HEK293 (cell line): ENCODE measurements around the gene NINJ1.
A peak's percentile ranks its signal among the peaks of the same experiment; 100 is the strongest.

ENCODE experiments used
- HIC1 ChIP-seq: fragments of 450-650 bp; formaldehyde crosslinking; IDR thresholded peaks from 2 replicates; pipeline ENCODE4 v1.5.1; 2016; ENCODE audit warnings: missing biosample characterization, missing genetic modification characterization
- MEIS1 ChIP-seq: sonication (generic); formaldehyde crosslinking; IDR thresholded peaks from 2 replicates; pipeline ENCODE4 v1.8.1; 2022; ENCODE audit warnings: missing genetic modification reagents, mild to moderate bottlenecking, borderline replicate concordance
- WT1 ChIP-seq: fragments of 450-650 bp; formaldehyde crosslinking; IDR thresholded peaks from 2 replicates; pipeline ENCODE4 v1.5.1; 2016; ENCODE audit warnings: missing biosample characterization, missing genetic modification characterization
- ZBTB11 ChIP-seq: fragments of 450-650 bp; formaldehyde crosslinking; conservative IDR thresholded peaks from 2 replicates; pipeline ENCODE4 v1.5.1; 2016; ENCODE audit warnings: low read depth, missing biosample characterization, missing genetic modification characterization
- ZBTB17 ChIP-seq: fragments of 450-650 bp; formaldehyde crosslinking; IDR thresholded peaks from 2 replicates; pipeline ENCODE4 v1.5.1; 2016; ENCODE audit warnings: missing biosample characterization, missing genetic modification characterization
- ZBTB26 ChIP-seq: fragments of 450-650 bp; formaldehyde crosslinking; optimal IDR thresholded peaks from 2 replicates; pipeline ENCODE3; 2016; ENCODE audit warnings: missing biosample characterization, mild to moderate bottlenecking, missing genetic modification characterization
- ZBTB6 ChIP-seq: fragments of 450-650 bp; formaldehyde crosslinking; IDR thresholded peaks from 2 replicates; pipeline ENCODE4 v1.5.1; 2017; ENCODE audit warnings: missing biosample characterization, missing genetic modification characterization
- ZNF133 ChIP-seq: fragments of 450-650 bp; formaldehyde crosslinking; IDR thresholded peaks from 2 replicates; pipeline ENCODE4 v1.5.1; 2016; ENCODE audit warnings: missing biosample characterization, missing genetic modification characterization
- ZNF140 ChIP-seq: fragments of 450-650 bp; formaldehyde crosslinking; IDR thresholded peaks from 2 replicates; pipeline ENCODE4 v1.5.1; 2016; ENCODE audit warnings: missing biosample characterization, missing genetic modification characterization
- ZNF155 ChIP-seq: fragments of 450-650 bp; formaldehyde crosslinking; IDR thresholded peaks from 2 replicates; pipeline ENCODE4 v1.5.1; 2016; ENCODE audit warnings: missing biosample characterization, missing genetic modification characterization
- ZNF157 ChIP-seq: fragments of 450-650 bp; formaldehyde crosslinking; IDR thresholded peaks from 2 replicates; pipeline ENCODE4 v1.5.1; 2016; ENCODE audit warnings: missing biosample characterization, missing genetic modification characterization
- ZNF174 ChIP-seq: fragments of 450-650 bp; formaldehyde crosslinking; IDR thresholded peaks from 2 replicates; pipeline ENCODE4 v1.5.0; 2017; ENCODE audit warnings: missing biosample characterization, mild to moderate bottlenecking, missing genetic modification characterization
- ZNF175 ChIP-seq: fragments of 450-650 bp; formaldehyde crosslinking; IDR thresholded peaks from 2 replicates; pipeline ENCODE4 v1.5.1; 2016; ENCODE audit warnings: missing biosample characterization, missing genetic modification characterization
- ZNF202 ChIP-seq: fragments of 450-650 bp; formaldehyde crosslinking; IDR thresholded peaks from 2 replicates; pipeline ENCODE4 v1.5.1; 2016; ENCODE audit warnings: missing biosample characterization, missing genetic modification characterization, borderline replicate concordance
- ZNF223 ChIP-seq: fragments of 450-650 bp; formaldehyde crosslinking; IDR thresholded peaks from 2 replicates; pipeline ENCODE4 v1.5.1; 2016; ENCODE audit warnings: missing biosample characterization, missing genetic modification characterization
- ZNF248 ChIP-seq: fragments of 450-650 bp; formaldehyde crosslinking; IDR thresholded peaks from 2 replicates; pipeline ENCODE4 v1.5.1; 2017; ENCODE audit warnings: missing biosample characterization, missing genetic modification characterization
- ZNF274 ChIP-seq, 2 experiments: fragments of 200-500 bp in 1 of 2; fragments of 450-650 bp in 1 of 2; sonication (Bioruptor generic) in 1 of 2; formaldehyde crosslinking in 1 of 2; IDR thresholded peaks; 2 replicates each; pipeline versions ENCODE4 v1.5.1 to v1.6.1; 2014 to 2016; ENCODE audit warnings: borderline replicate concordance in 1 of 2, inconsistent platforms in 1 of 2, low read length in 1 of 2, missing biosample characterization in 1 of 2, missing genetic modification characterization in 1 of 2
- ZNF280D ChIP-seq: fragments of 450-650 bp; formaldehyde crosslinking; IDR thresholded peaks from 2 replicates; pipeline ENCODE4 v1.5.1; 2016; ENCODE audit warnings: missing biosample characterization, missing genetic modification characterization
- ZNF335 ChIP-seq: fragments of 450-650 bp; formaldehyde crosslinking; conservative IDR thresholded peaks from 2 replicates; pipeline ENCODE4 v1.5.1; 2016; ENCODE audit warnings: missing biosample characterization, missing genetic modification characterization
- ZNF394 ChIP-seq: fragments of 450-650 bp; formaldehyde crosslinking; IDR thresholded peaks from 2 replicates; pipeline ENCODE4 v1.5.1; 2016; ENCODE audit warnings: missing biosample characterization, missing genetic modification characterization, mild to moderate bottlenecking, moderate library complexity, borderline replicate concordance
- ZNF423 ChIP-seq: fragments of 450-650 bp; formaldehyde crosslinking; IDR thresholded peaks from 2 replicates; pipeline ENCODE4 v1.5.1; 2016; ENCODE audit warnings: missing biosample characterization, missing genetic modification characterization
- ZNF48 ChIP-seq: fragments of 450-650 bp; formaldehyde crosslinking; IDR thresholded peaks from 2 replicates; pipeline ENCODE4 v1.5.1; 2016; ENCODE audit warnings: missing biosample characterization, missing genetic modification characterization
- ZNF501 ChIP-seq: fragments of 450-650 bp; formaldehyde crosslinking; IDR thresholded peaks from 2 replicates; pipeline ENCODE4 v1.5.1; 2016; ENCODE audit warnings: missing biosample characterization, missing genetic modification characterization
- ZNF621 ChIP-seq: fragments of 450-650 bp; formaldehyde crosslinking; IDR thresholded peaks from 2 replicates; pipeline ENCODE4 v1.5.1; 2017; ENCODE audit warnings: missing biosample characterization, missing genetic modification characterization
- ZNF776 ChIP-seq: fragments of 450-650 bp; formaldehyde crosslinking; IDR thresholded peaks from 2 replicates; pipeline ENCODE4 v1.5.0; 2017; ENCODE audit warnings: missing biosample characterization, missing genetic modification characterization, borderline replicate concordance
- ZSCAN5A ChIP-seq: fragments of 450-650 bp; formaldehyde crosslinking; IDR thresholded peaks from 2 replicates; pipeline ENCODE4 v1.5.1; 2016; ENCODE audit warnings: missing biosample characterization, missing genetic modification characterization

Gene NINJ1

GRCh38 chr9:93095205-93096130 is 38.6 kb downstream of the NINJ1 start (continued):
- TF ChIP-seq ZNF394 (tag by site-specific recombination), result no peak
- no peak for TF ChIP-seq ZNF621 (tag by site-specific recombination)
- no peak for TF ChIP-seq ZNF48
- no peak for TF ChIP-seq ZNF274 (IDR thresholded peaks at IDR 0.05; ENCODE audit: low read length)
- TF ChIP-seq ZNF274 (tag by site-specific recombination; IDR thresholded peaks at IDR 0.05; ENCODE audit: borderline replicate concordance), result no peak
- TF ChIP-seq ZSCAN5A, result no peak
- TF ChIP-seq ZNF155 (tag by site-specific recombination), result no peak
- no peak for TF ChIP-seq ZNF175 (tag by site-specific recombination)
- no peak for TF ChIP-seq MEIS1 (CRISPR knock-in tag)
- TF ChIP-seq ZNF280D, result no peak
- no peak for TF ChIP-seq ZNF174
- no peak for TF ChIP-seq ZNF140 (tag by site-specific recombination)
- TF ChIP-seq ZBTB17 (tag by site-specific recombination), result no peak
- TF ChIP-seq ZNF223 (tag by site-specific recombination), result no peak
- no peak for TF ChIP-seq ZNF133
- 0 out of 2 replicates have a peak, but pooled peaks have one; percentile 37 for TF ChIP-seq HIC1 (tag by site-specific recombination)
- TF ChIP-seq ZBTB11 (tag by site-specific recombination), result no peak
- TF ChIP-seq ZBTB26 (tag by site-specific recombination), result peak; percentile 65
- TF ChIP-seq ZNF248 (tag by site-specific recombination), result no peak
- no peak for TF ChIP-seq ZNF423
- no peak for TF ChIP-seq WT1 (tag by site-specific recombination)
- TF ChIP-seq ZNF335 (tag by site-specific recombination), result peak; percentile 51; the same call in 1 of the 2 replicates
- TF ChIP-seq ZNF157 (tag by site-specific recombination), result no peak
- no peak for TF ChIP-seq ZNF776 (tag by site-specific recombination)
- no peak for TF ChIP-seq ZNF501
- no peak for TF ChIP-seq ZBTB6 (tag by site-specific recombination)
- TF ChIP-seq ZNF202 (tag by site-specific recombination), result no peak
